HG03066 (cell line): ENCODE results near the gene RAD1.

ENCODE experiments used
- ATAC-seq: cut with Tn5 transposase; IDR thresholded peaks from one replicate; pipeline ENCODE4 v1.9.1; 2021; ENCODE audit warnings: low read depth; ENCODE audit not compliant: unreplicated experiment

The RAD1 gene

GRCh38 chr5:34867660-34868059, 47.6 kb downstream of the RAD1 start:
- ATAC-seq, result no peak

- no peak for ATAC-seq
These were observed 48.3 kb downstream of the RAD1 start for GRCh38 chr5:34866989-34867471.

GRCh38 chr5:34865091-34865490, 50.2 kb downstream of the RAD1 start:
- ATAC-seq, result no peak

GRCh38 chr5:34863946-34864345, 51.4 kb downstream of the RAD1 start:
- ATAC-seq, result no peak

GRCh38 chr5:34859253-34859652, 56.1 kb downstream of the RAD1 start:
- no peak for ATAC-seq

GRCh38 chr5:34858790-34859189, 56.5 kb downstream of the RAD1 start:
- no peak for ATAC-seq

GRCh38 chr5:34857894-34858293, 57.4 kb downstream of the RAD1 start:
- ATAC-seq, result no peak

GRCh38 chr5:34857161-34857560, 58.1 kb downstream of the RAD1 start:
- no peak for ATAC-seq
